ENCODE results near the gene KMT2B. TPM values are rescaled to one million over a fixed set of nuclear protein-coding genes. Genes with fewer than 3 reads are reported as not detected.

Gene KMT2B
- total RNA-seq, 1 donor from 2014 or later, result 36.6 TPM

- peak overlapping the region; percentile 47 for H3K27ac ChIP-seq
- H3K27me3 ChIP-seq, result no peaks in the 10 kb centered on the region
- H3K9me3 ChIP-seq, result no peaks in the 10 kb centered on the region
- no peak for TF ChIP-seq CTCF (IDR thresholded peaks at IDR 0.05)
- DNase-seq (no peak), ATAC-seq (no peak)
- H3K4me3 ChIP-seq, result no peak overlapping the region
- H3K36me3 ChIP-seq, result peaks cover 30% of the 10 kb centered on the region
- peaks cover 21% of the 10 kb centered on the region for H3K4me1 ChIP-seq
- intact Hi-C loops (cut with DNase I), result no loop called here
Measured at GRCh38 chr19:35754370-35755130, 36.7 kb downstream of the KMT2B start.

DNA sequence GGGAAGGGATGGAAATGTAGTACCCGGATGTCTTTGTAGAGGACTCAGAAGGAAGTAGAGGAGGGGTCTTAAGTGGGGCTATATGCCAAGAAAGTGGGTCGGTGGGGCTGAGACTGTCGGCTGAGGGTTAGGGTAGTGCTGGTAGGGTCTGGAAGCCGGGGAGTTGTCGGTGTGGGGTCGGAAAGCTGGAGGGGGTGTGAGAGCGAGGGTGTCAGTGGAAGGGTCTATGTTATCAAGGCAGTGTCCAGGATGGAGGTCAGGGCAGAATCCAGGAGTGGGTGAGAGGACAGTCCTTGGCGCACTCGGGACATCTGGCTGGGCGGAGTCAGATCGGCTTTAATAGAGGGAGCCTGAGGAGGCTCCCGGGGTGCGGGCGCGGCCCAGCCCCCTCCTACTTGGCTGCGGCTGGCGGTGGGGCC is 37.3 kb downstream of the KMT2B start:
- no peaks in the 10 kb centered on the region for H3K9me3 ChIP-seq
- TF ChIP-seq CTCF (IDR thresholded peaks at IDR 0.05), result no peak
- peak; percentile 0 for ATAC-seq

GRCh38 chr19:35755550-35756376 is 38.0 kb downstream of the KMT2B start:
- peak; percentile 77 for DNase-seq
- intact Hi-C loops (cut with DNase I), result no loop called here
- Histone ChIP-seq H3K27ac (peak overlapping the region; percentile 98), H3K27me3 (no peaks in the 10 kb centered on the region), H3K9me3 (no peaks in the 10 kb centered on the region), H3K4me1 (peaks cover 18% of the 10 kb centered on the region), H3K4me3 (peak overlapping the region; percentile 47), H3K36me3 (peaks cover 30% of the 10 kb centered on the region)
- TF ChIP-seq CTCF (IDR thresholded peaks at IDR 0.05), result no peak
- ATAC-seq, result peak; percentile 1

More for the DNA sequence above, 37.3 kb downstream of the KMT2B start:
- Histone ChIP-seq H3K4me3 (peak overlapping the region; percentile 47), H3K36me3 (peaks cover 30% of the 10 kb centered on the region), H3K4me1 (peaks cover 18% of the 10 kb centered on the region), H3K27me3 (no peaks in the 10 kb centered on the region), H3K27ac (peak overlapping the region; percentile 47)
- peak; percentile 64 for DNase-seq
- intact Hi-C loops (cut with DNase I), result no loop called here

DNA sequence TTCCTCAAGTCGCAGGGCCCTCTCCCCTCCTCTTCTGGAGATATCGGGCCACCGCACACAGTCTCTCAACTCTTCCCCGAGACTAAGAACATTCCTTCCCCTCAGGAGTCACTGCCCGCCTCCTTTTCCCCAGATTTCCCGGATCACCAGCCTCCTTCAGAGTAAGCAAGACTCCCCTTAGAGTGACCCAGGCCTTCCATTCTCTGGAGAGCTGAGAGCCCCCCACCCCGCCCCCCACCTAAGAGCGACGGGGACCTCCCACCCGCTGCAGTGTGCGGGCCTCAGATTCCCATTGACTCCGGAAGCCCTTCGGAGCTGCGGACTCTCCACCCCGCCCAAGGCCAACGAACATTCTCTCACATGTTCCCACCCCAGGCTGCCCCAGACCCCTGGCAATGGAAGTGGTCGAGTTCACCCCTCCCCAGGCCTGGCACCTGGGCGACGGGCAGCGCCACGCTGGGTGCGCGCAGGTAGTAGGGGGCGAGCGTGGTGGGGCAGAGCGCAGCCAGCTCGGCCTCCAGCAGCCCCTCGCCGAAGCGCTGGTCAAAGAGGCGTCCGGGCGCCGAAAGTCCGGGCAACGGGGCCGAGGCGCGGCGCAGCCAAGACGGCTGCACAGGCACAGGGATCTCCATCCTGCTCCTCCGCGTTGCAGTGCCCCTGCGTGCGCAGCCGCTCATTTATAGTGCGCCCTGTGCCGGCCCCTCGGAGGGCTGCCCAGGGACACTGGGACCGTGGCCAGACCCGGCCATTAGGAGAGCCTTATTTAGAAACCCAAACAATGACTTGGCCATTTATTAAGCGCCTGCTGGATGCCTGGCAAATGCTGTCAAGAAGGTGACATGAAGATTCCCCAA is 38.8 kb downstream of the KMT2B start, which contains the start of gene HSPB6:
Gene HSPB6 (minus strand): TSS at position 653 of the 854 bp plus-strand sequence. CDS start 21 bp downstream, at position 632.
- TF ChIP-seq CTCF (IDR thresholded peaks at IDR 0.05), result no peak
- intact Hi-C loops (cut with DNase I), result no loop called here
- H3K9me3 ChIP-seq, result no peaks in the 10 kb centered on the region
- ATAC-seq, result no peak
- H3K36me3 ChIP-seq, result peaks cover 28% of the 10 kb centered on the region
- H3K27ac ChIP-seq, result peak within 1 kb of the TSS; percentile 98
- DNase-seq, result peak; percentile 69
- no peaks in the 10 kb centered on the region for H3K27me3 ChIP-seq
- peak within 1 kb of the TSS; percentile 98 for H3K4me3 ChIP-seq
- H3K4me1 ChIP-seq, result peaks cover 18% of the 10 kb centered on the region

- Histone ChIP-seq H3K4me3 (peak overlapping the region; percentile 98), H3K4me1 (peaks cover 18% of the 10 kb centered on the region), H3K9me3 (no peaks in the 10 kb centered on the region), H3K27me3 (no peaks in the 10 kb centered on the region), H3K27ac (peak overlapping the region; percentile 98), H3K36me3 (peaks cover 28% of the 10 kb centered on the region)
- intact Hi-C loops (cut with DNase I), result no loop called here
- peak; percentile 80 for DNase-seq
- TF ChIP-seq CTCF (IDR thresholded peaks at IDR 0.05), result no peak
- peak; percentile 2 for ATAC-seq
Measured at GRCh38 chr19:35757231-35757748, 39.5 kb downstream of the KMT2B start.

All from upper lobe of right lung (tissue), 1 donor.